HepG2 (cell line): ENCODE measurements around the gene TMEM236. TPM values are rescaled to one million over a fixed set of nuclear protein-coding genes. Genes with fewer than 3 reads are reported as not detected.

Source experiments
- ATAC-seq: fragments of 200-7000 bp; cut with Tn5 transposase; 3 replicates; pipeline ENCODE4 v1.9.1; 2020; ENCODE audit warnings: mild to moderate bottlenecking, moderate library complexity
- BruUV-seq: library from RNA; stranded (reverse); fragments of 400-500 nt; replicated peaks from 2 replicates; lab custom pipeline; 2021; lab: Mats Ljungman, UMichigan
- CTCF ChIA-PET: fragments of 300-600 bp; formaldehyde crosslinking; extraction: SDS; loops from one replicate; lab custom pipeline; 2021; ENCODE audit warnings: low total read pairs, inconsistent platforms, low intra/inter-chr PET ratio; lab: Yijun Ruan, JAX
- POLR2A ChIA-PET: fragments of 350-600 bp; sonication (Branson Sonifier 250); formaldehyde crosslinking; loops from one replicate; lab custom pipeline; 2020; ENCODE audit warnings: antibody characterized with exemption, inconsistent platforms; lab: Yijun Ruan, JAX
- DNase-seq: peaks from one replicate; pipeline ENCODE4 v3.0.0-alpha.2; 2015; ENCODE audit warnings: low spot score
- FAIRE-seq: peaks from 3 replicates; lab custom pipeline; 2011; peaks lifted over from hg19 to GRCh38; lab: Jason Lieb, UNC
- H2AFZ ChIP-seq: one replicate; pipeline ENCODE4 v1.6.1; 2011; ENCODE audit warnings: low read length, inconsistent platforms
- H3K27ac ChIP-seq: fragments of 300-600 bp; 3 replicates; pipeline ENCODE4 v1.8.0; 2011; ENCODE audit warnings: mixed run types, mild to moderate bottlenecking, mixed read lengths, low read length, inconsistent platforms; ENCODE audit not compliant: insufficient read depth; ENCODE audit errors: extremely low read length
- H3K27me3 ChIP-seq, 2 experiments: fragments of 200-600 bp in 1 of 2; 2 replicates in 1 of 2; 3 replicates in 1 of 2; pipeline versions ENCODE4 v1.6.0 to v1.8.0; 2011; ENCODE audit warnings: low read length in 2 of 2, mild to moderate bottlenecking in 2 of 2, moderate library complexity in 2 of 2, inconsistent platforms in 1 of 2; ENCODE audit not compliant: insufficient read depth in 2 of 2, control insufficient read depth in 1 of 2
- H3K36me3 ChIP-seq, 2 experiments: fragments of 200-600 bp in 1 of 2; replicated peaks in 1 of 2; 2 replicates in 1 of 2; 3 replicates in 1 of 2; pipeline versions ENCODE4 v1.5.1 to v1.8.0; 2011; ENCODE audit warnings: low read length in 2 of 2, inconsistent platforms in 1 of 2; ENCODE audit not compliant: insufficient read depth in 2 of 2, control insufficient read depth in 1 of 2
- H3K4me1 ChIP-seq: 2 replicates; pipeline ENCODE4 v1.5.1; 2012; ENCODE audit warnings: low read length, inconsistent platforms; ENCODE audit not compliant: insufficient read depth
- H3K4me2 ChIP-seq: 2 replicates; pipeline ENCODE4 v1.6.0; 2011; ENCODE audit warnings: low read depth, low read length, inconsistent platforms
- H3K4me3 ChIP-seq, 3 experiments: fragments of 200-600 bp in 1 of 3; sonication (generic), shearing (Covaris generic) in 1 of 3; replicated peaks in 1 of 3; 2 replicates each; pipeline ENCODE4 v1.5.1; 2011 to 2016; ENCODE audit warnings: low read length in 3 of 3, inconsistent platforms in 2 of 3, low read depth in 2 of 3, mild to moderate bottlenecking in 2 of 3, control low read depth in 1 of 3, mixed read lengths in 1 of 3; ENCODE audit not compliant: insufficient read depth in 1 of 3
- H3K79me2 ChIP-seq: one replicate; pipeline ENCODE4 v1.6.1; 2011; ENCODE audit warnings: low read length, inconsistent platforms; ENCODE audit not compliant: insufficient read depth
- H3K9ac ChIP-seq: 2 replicates; pipeline ENCODE4 v1.6.0; 2011; ENCODE audit warnings: mild to moderate bottlenecking, low read depth, low read length, inconsistent platforms; ENCODE audit not compliant: insufficient read depth
- H3K9me3 ChIP-seq: 2 replicates; pipeline ENCODE4 v1.5.1; 2012; ENCODE audit warnings: mild to moderate bottlenecking, low read length
- H4K20me1 ChIP-seq: 2 replicates; pipeline ENCODE4 v1.6.0; 2011; ENCODE audit warnings: inconsistent platforms, mild to moderate bottlenecking, low read length, moderate library complexity; ENCODE audit not compliant: insufficient read depth
- CBFB ChIP-seq: sonication (generic); formaldehyde crosslinking; IDR thresholded peaks from 2 replicates; pipeline ENCODE4 v1.4.0; 2020; ENCODE audit warnings: missing genetic modification reagents
- CC2D1A ChIP-seq: sonication (generic); formaldehyde crosslinking; IDR thresholded peaks from 2 replicates; pipeline ENCODE4 v1.8.1; 2023; ENCODE audit warnings: mild to moderate bottlenecking, missing genetic modification reagents
- CSRNP1 ChIP-seq: sonication (generic); formaldehyde crosslinking; IDR thresholded peaks from 2 replicates; pipeline ENCODE4 v1.8.1; 2023; ENCODE audit warnings: mild to moderate bottlenecking, missing genetic modification reagents
- MED13 ChIP-seq: sonication (generic); formaldehyde crosslinking; IDR thresholded peaks from 2 replicates; pipeline ENCODE4 v1.5.0; 2020; ENCODE audit warnings: missing genetic modification reagents
- PBX2 ChIP-seq: IDR thresholded peaks from 2 replicates; pipeline ENCODE4 v1.6.1; 2016; ENCODE audit warnings: control low read depth
- PLSCR1 ChIP-seq: sonication (generic); formaldehyde crosslinking; IDR thresholded peaks from 2 replicates; pipeline ENCODE4 v1.5.0; 2020; ENCODE audit warnings: missing genetic modification reagents, mild to moderate bottlenecking, borderline replicate concordance
- PRDM10 ChIP-seq: sonication (generic); formaldehyde crosslinking; IDR thresholded peaks from 2 replicates; pipeline ENCODE4 v1.4.0; 2020; ENCODE audit warnings: low read depth, missing genetic modification reagents
- SNAI1 ChIP-seq: sonication (generic); formaldehyde crosslinking; IDR thresholded peaks from 2 replicates; pipeline ENCODE4 v1.5.0; 2020; ENCODE audit warnings: mild to moderate bottlenecking, missing genetic modification reagents, borderline replicate concordance
- ZBTB14 ChIP-seq: sonication (generic); formaldehyde crosslinking; IDR thresholded peaks from 2 replicates; pipeline ENCODE4 v1.4.0; 2020; ENCODE audit warnings: missing genetic modification reagents
- ZNF619 ChIP-seq: sonication (generic); formaldehyde crosslinking; IDR thresholded peaks from 2 replicates; pipeline ENCODE4 v1.4.0; 2020; ENCODE audit warnings: mild to moderate bottlenecking, missing genetic modification reagents
- ZNF644 ChIP-seq: IDR thresholded peaks from 2 replicates; pipeline ENCODE4 v1.6.1; 2016; ENCODE audit warnings: low read depth
- ZNF691 ChIP-seq: sonication (generic); formaldehyde crosslinking; IDR thresholded peaks from 2 replicates; pipeline ENCODE4 v1.4.0; 2020; ENCODE audit warnings: missing genetic modification reagents, low read depth, mild to moderate bottlenecking, borderline replicate concordance
- WGBS: methylation state at CpG from one replicate; pipeline ENCODE4 v1.1.6; 2017; ENCODE audit warnings: low lambda C conversion rate; 5-methylcytosine and 5-hydroxymethylcytosine counted together
- in situ Hi-C: cut with HindIII; loops from 2 replicates; pipeline ENCODE4 v1.10.0; 2017; ENCODE audit warnings: low pct_unique_long_range_greater_than_20kb; ENCODE audit not compliant: extremely low pct_ligation_motif_present
- intact Hi-C: fragments of 100-400 bp; cut with micrococcal nuclease; formaldehyde crosslinking; loops from one replicate; pipeline ENCODE4 v1.10.0; 2022; ENCODE audit not compliant: unreplicated experiment
- polyA plus RNA-seq, 8 experiments: library from polyadenylated mRNA; depleted of rRNA in 3 of 8; stranded (reverse) in 7 of 8; unstranded in 1 of 8; fragments of >200 nt; fragmentation: Illumina TruSeq in 4 of 8; extraction: Trizol in 4 of 8; gene quantifications; 2 replicates each; pipeline versions ENCODE4 v1.2.1 to v1.2.3, GENCODE V29; 2011 to 2016; ENCODE audit warnings: low read depth in 4 of 8, missing spikeins in 1 of 8, mixed read lengths in 1 of 8; ENCODE audit not compliant: insufficient read depth in 1 of 8
- total RNA-seq, 5 experiments: library from RNA; depleted of rRNA; stranded (reverse); fragments of >200 nt; fragmentation: Illumina TruSeq; extraction: Trizol; gene quantifications; 2 replicates each; pipeline ENCODE4 v1.2.3, GENCODE V29; 2016; ENCODE audit warnings: low read depth in 1 of 5

The TMEM236 gene
- total and polyA plus RNA-seq, 2 of the 13 experiments (the other 11 are each of a cell fraction or from before 2014, with no cell fraction given) = 0.04 to 0.08 TPM

GRCh38 chr10:17817790-17818189 lies 65.8 kb downstream of the TMEM236 start:
- TF ChIP-seq CBFB (CRISPR knock-in tag) (no peak), SNAI1 (no peak), PBX2 (CRISPR knock-in tag) (no peak), PRDM10 (CRISPR knock-in tag) (no peak), ZNF691 (CRISPR knock-in tag) (no peak), MED13 (CRISPR knock-in tag) (no peak), ZBTB14 (CRISPR knock-in tag) (no peak), ZNF644 (CRISPR knock-in tag) (no peak), ZNF619 (CRISPR knock-in tag) (no peak), CSRNP1 (no peak), CC2D1A (CRISPR knock-in tag) (no peak), PLSCR1 (CRISPR knock-in tag) (no peak)
- no TSS peak for BruUV-seq
- ATAC-seq (no peak), FAIRE-seq (no peak), DNase-seq (no peak)
- no peaks in the 10 kb centered on the region for H3K36me3 ChIP-seq
- CTCF ChIA-PET = no interaction called here
- H3K79me2 ChIP-seq = no peaks in the 10 kb centered on the region
- H3K4me1 ChIP-seq = no peaks in the 10 kb centered on the region
- POLR2A ChIA-PET = no interaction called here
- H2AFZ ChIP-seq = no peak overlapping the region
- no peak overlapping the region for H3K4me2 ChIP-seq
- no peak overlapping the region for H3K4me3 ChIP-seq
- H4K20me1 ChIP-seq = no peaks in the 10 kb centered on the region
- H3K27me3 ChIP-seq = peaks cover 1 to 8% of the 10 kb centered on the region in 2 experiments; a peak in 3 of 5 replicates
- WGBS = 12% methylated on average over 3 of the region's 3 CpGs
- in situ Hi-C loops (no loop called here), intact Hi-C loops (no loop called here)
- H3K27ac ChIP-seq = no peak overlapping the region
- no peaks in the 10 kb centered on the region for H3K9me3 ChIP-seq
- H3K9ac ChIP-seq = no peak overlapping the region
